Limb (tissue), 2 donors: ENCODE data around the gene SAPCD1.

Source experiments
- DNase-seq, 2 donors: peaks; one replicate each; pipeline ENCODE4 v3.0.0-alpha.2; 2016; ENCODE audit errors: extremely low spot score in 2 of 2

Gene SAPCD1

GRCh38 chr6:31762356-31762755 is at the start of gene SAPCD1:
TSS of gene SAPCD1 (plus strand) at chr6:31762656. CDS start at chr6:31763055, 399 bp downstream.
- DNase-seq, result no peak

GRCh38 chr6:31713465-31713864 is 49.0 kb upstream of the SAPCD1 start:
- no peak for DNase-seq

GRCh38 chr6:31713991-31714684 is 48.3 kb upstream of the SAPCD1 start:
- no peak for DNase-seq

GRCh38 chr6:31715022-31715958 is 47.2 kb upstream of the SAPCD1 start, which contains the start of gene LY6G6D:
TSS of gene LY6G6D (plus strand) at chr6:31715348. CDS start at chr6:31715356, 8 bp downstream.
- DNase-seq, result peak in 1 of 2 donors; percentile 59

- no peak for DNase-seq
Observed at GRCh38 chr6:31717499-31718222, 44.8 kb upstream of the SAPCD1 start.

- no peak for DNase-seq
Observed at GRCh38 chr6:31718265-31718664, 44.2 kb upstream of the SAPCD1 start.

GRCh38 chr6:31719001-31719400 is 43.5 kb upstream of the SAPCD1 start:
- DNase-seq, result no peak

- no peak for DNase-seq
Observed at GRCh38 chr6:31720196-31720770, 42.2 kb upstream of the SAPCD1 start.

- DNase-seq, result no peak
Observed at GRCh38 chr6:31721351-31722020, 41.0 kb upstream of the SAPCD1 start, which contains the start of gene LY6G6C. TSS of gene LY6G6C (minus strand) at chr6:31721746. CDS start at chr6:31721679, 67 bp downstream.

GRCh38 chr6:31722173-31722572 is 40.3 kb upstream of the SAPCD1 start:
- no peak for DNase-seq

GRCh38 chr6:31723245-31723979 is 39.0 kb upstream of the SAPCD1 start, which contains the start of gene MPIG6B:
TSS of gene MPIG6B (plus strand) at chr6:31723373. CDS start at chr6:31723384, 11 bp downstream.
- no peak for DNase-seq

- DNase-seq, result no peak
Observed at GRCh38 chr6:31723980-31724691, 38.3 kb upstream of the SAPCD1 start.

GRCh38 chr6:31725502-31726350 is 36.7 kb upstream of the SAPCD1 start:
- no peak for DNase-seq

- no peak for DNase-seq
Observed at GRCh38 chr6:31727034-31727716, 35.3 kb upstream of the SAPCD1 start.

GRCh38 chr6:31727717-31728671 is 34.5 kb upstream of the SAPCD1 start:
- peak in 1 of 2 donors; percentile 36 for DNase-seq

GRCh38 chr6:31728767-31729514 is 33.5 kb upstream of the SAPCD1 start, which contains the start of gene DDAH2:
TSS of gene DDAH2 (minus strand) at chr6:31729299. CDS start at chr6:31729161, 138 bp downstream.
- DNase-seq, result no peak
